Activated naive CD4-positive, alpha-beta T cell treated with anti-CD3 and anti-CD28 coated beads, Interleukin-2, amount 50 U/mL, for 16 hours (primary cell): Measurements from ENCODE around the gene TICAM1.
A peak's percentile ranks its signal among the peaks of the same experiment; 100 is the strongest.

Source experiments
- DNase-seq: peaks from one replicate; pipeline ENCODE4 v3.0.0-alpha.2; 2020

TICAM1 gene

DNA sequence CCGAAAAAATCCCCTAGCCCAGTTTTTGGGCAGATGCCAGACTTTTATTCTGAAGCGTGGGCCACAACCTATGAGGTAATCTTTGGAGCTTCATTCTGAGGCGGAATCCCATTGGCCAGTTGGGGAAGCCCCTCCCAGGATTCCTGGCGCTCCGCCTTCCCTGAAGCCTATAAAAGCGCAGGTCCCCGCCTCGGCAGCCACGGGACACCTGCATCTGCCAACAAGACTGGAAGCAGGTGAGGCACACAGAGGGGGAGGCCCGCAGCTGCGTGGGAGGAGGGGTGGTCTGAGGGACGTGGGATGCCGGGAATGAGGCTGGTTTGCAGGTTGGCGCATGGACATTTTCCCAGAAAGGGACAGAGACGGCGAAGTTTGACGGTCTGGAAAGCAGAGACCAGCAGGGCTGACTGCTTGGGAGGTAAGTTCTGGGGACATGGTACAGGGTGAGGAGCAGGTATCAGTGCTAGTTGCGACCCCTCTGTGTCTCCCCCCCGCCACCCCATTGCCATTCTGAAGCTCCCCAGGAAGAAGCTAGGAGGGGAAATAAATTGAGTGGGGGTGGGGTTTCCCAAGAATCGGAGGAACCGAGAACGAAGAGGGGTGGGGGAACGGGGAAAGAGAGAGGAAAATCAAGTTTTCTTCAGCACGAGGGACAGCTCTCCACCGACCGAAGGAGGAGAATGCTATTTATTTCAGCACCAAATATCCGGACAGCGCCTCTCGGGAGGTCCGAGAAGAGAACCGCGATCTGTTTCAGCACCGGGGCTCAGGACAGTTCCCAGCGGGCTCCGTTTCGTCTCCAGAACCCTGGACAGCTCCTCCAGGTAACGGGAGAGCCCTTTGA lies 62.4 kb downstream of the TICAM1 start:
- peak; percentile 71 for DNase-seq
